GM12874 (cell line): ENCODE results near the gene ARID1B.

ENCODE experiments used
- TF ChIP-seq, protein P1 (sequence below): IDR thresholded peaks from 2 replicates; pipeline ENCODE4 v1.5.1; 2011; ENCODE audit warnings: low read depth, mild to moderate bottlenecking, control low read depth, low read length, moderate library complexity; ENCODE audit not compliant: insufficient read depth

Gene ARID1B

GRCh38 chr6:157240960-157241311, 463.8 kb downstream of the ARID1B start:
- TF ChIP-seq, protein P1, sequence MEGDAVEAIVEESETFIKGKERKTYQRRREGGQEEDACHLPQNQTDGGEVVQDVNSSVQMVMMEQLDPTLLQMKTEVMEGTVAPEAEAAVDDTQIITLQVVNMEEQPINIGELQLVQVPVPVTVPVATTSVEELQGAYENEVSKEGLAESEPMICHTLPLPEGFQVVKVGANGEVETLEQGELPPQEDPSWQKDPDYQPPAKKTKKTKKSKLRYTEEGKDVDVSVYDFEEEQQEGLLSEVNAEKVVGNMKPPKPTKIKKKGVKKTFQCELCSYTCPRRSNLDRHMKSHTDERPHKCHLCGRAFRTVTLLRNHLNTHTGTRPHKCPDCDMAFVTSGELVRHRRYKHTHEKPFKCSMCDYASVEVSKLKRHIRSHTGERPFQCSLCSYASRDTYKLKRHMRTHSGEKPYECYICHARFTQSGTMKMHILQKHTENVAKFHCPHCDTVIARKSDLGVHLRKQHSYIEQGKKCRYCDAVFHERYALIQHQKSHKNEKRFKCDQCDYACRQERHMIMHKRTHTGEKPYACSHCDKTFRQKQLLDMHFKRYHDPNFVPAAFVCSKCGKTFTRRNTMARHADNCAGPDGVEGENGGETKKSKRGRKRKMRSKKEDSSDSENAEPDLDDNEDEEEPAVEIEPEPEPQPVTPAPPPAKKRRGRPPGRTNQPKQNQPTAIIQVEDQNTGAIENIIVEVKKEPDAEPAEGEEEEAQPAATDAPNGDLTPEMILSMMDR: no peak

DNA sequence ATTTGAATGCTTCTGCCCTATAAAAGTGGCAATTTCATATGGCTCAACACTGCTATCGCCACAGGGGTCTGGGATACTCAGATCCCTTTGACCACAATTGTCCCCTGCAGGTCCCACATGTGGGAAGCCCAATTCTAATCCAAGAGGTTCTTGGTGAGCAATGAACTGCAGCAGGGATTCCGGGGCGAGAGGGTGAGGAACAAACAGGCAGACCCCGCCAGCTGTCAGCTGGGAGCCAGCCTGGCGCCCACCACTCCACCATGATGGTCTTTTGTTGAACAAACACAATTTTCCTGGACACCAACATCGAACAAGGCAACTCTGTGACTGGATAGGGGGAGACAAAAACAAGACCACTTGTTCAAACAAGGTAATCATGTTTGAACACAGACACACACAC, 465.6 kb downstream of the ARID1B start:
- TF ChIP-seq, protein P1: no peak

DNA sequence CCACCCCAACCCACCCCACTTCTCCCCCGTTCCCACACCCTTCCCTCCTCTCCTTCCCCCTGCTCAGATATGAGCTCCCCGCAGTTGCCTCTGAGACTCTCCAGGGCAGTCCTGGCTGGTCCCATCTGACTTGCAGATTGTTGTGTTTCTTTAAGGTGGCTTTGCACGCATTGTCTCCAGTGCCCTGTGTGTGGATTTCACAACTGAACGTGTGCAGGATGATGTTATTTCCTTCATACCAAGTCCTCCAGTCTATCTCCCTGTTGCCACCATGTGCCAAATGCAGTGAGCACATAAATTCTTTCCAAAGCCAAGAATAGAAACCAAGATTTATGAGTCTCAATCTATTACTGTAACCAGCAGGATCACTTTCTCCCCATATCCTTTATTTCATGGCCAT, 467.0 kb downstream of the ARID1B start:
- TF ChIP-seq, protein P1: no peak

- TF ChIP-seq, protein P1: no peak
Measured at GRCh38 chr6:157244780-157245179, 467.6 kb downstream of the ARID1B start.

- TF ChIP-seq, protein P1: no peak
Measured at GRCh38 chr6:157245436-157245835, 468.3 kb downstream of the ARID1B start.

DNA sequence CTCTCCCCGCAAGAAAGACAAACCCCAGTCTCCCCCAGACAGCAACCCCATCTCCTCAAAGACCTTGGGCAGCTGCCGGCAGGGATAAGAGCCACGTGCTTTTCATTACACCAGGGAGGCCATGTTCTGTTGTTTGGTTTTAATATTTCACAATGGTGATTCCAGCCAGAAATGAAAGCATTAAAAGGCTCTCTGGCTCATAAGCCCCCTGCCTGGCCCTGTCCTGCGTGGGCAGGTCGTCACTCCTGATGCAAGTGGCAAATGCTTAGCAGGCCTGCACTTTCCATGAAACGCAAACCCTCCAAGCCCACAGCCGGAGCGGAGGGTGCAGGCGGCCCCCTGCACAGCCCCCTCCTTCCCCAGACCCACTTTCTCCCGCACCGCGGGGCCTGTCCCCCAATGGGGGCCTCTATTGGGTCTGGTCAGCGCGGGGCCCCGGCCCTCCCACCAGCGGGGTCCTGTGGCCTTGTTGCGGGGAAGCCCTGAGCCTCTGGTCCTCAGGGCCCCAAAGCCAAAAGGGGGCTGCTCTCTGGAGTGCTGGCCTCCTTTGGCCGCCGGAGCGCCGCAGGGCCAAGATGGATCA, 469.0 kb downstream of the ARID1B start:
- TF ChIP-seq, protein P1: no peak

DNA sequence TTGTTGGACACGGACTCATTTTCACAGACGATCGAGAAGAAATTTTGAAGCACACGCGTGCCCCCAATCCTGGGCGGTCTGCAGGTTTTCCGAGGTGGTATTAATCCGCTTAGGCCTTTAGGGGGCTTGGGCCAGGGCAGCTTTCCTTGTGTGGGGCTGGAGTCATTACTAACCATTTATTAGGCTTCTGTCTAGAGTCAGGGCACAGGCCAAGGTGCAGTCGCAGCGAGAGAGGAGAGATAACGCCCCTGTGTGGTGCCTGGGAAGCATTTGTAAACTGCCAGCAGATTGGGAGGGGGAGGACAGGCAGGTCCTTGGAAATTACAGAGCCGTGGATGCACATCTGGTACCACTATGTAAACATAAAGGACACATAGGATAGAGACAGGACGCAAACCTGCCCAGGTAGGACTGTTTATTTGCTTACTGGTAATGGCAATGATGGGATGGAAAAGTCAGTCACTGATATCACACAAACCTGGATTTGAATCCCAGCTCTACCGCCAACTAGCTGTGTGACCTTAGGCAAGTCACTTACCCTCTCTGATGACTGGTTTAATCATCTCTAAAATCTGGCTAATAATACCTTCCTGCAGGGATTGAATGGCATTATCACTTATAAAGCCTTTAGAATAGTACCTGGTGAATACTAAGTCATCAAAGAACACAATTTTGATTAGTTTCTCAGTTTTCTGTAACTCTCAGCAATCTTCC, 469.8 kb downstream of the ARID1B start:
- TF ChIP-seq, protein P1: no peak
